ENCODE data around the gene GRPEL2. TPM values are rescaled to one million over a fixed set of nuclear protein-coding genes. Genes with fewer than 3 reads are reported as not detected.

GRPEL2 gene
- total RNA-seq, 1 experiment from 2014 or later = 47.3 TPM

- Histone ChIP-seq H4K20me1 (ENCODE audit: control insufficient read depth, insufficient read depth, insufficient read length) (no peaks in the 10 kb centered on the region), H4K5ac (ENCODE audit: insufficient read length, low read depth, low read length) (no peak overlapping the region), H2BK15ac (ENCODE audit: low read depth, low read length) (no peak overlapping the region), H3K79me2 (ENCODE audit: insufficient read depth, low read length) (no peaks in the 10 kb centered on the region), H3K4me1 (ENCODE audit: insufficient read depth, low read length) (no peaks in the 10 kb centered on the region), H4K91ac (ENCODE audit: insufficient read length, low read depth, low read length) (no peak overlapping the region), H3K4me2 (ENCODE audit: insufficient read depth, insufficient read length, low read length) (no peak overlapping the region), H2BK12ac (ENCODE audit: insufficient read length, low read depth, low read length) (no peak overlapping the region), H2AK5ac (ENCODE audit: insufficient read length, low read length) (no peak overlapping the region), H3K27ac (ENCODE audit: insufficient read length, low read depth, low read length) (no peak overlapping the region), H3K18ac (ENCODE audit: insufficient read length, low read depth, low read length) (no peak overlapping the region), H3K9ac (ENCODE audit: extremely low read depth, insufficient read length, low read length) (no peak overlapping the region), H2BK120ac (ENCODE audit: low read depth, low read length, poor library complexity, severe bottlenecking) (no peak overlapping the region), H3K9me3 (ENCODE audit: control insufficient read depth, low read depth, low read length) (no peaks in the 10 kb centered on the region), H2AFZ (ENCODE audit: low read length) (no peak overlapping the region), H3K27me3 (ENCODE audit: insufficient read depth, low read length) (no peaks in the 10 kb centered on the region; the same call in 1 of the 2 replicates), H3K4ac (ENCODE audit: low read depth, low read length) (no peak overlapping the region), H2BK20ac (ENCODE audit: low read depth, low read length, poor library complexity, severe bottlenecking) (no peak overlapping the region), H2BK5ac (ENCODE audit: insufficient read length, low read length) (no peak overlapping the region), H4K8ac (replicated peaks; ENCODE audit: insufficient read length, low read depth, low read length) (no peak overlapping the region), H3K79me1 (ENCODE audit: insufficient read depth, low read depth, low read length, poor library complexity, severe bottlenecking) (no peaks in the 10 kb centered on the region), H3T11ph (ENCODE audit: low read length) (no peak overlapping the region), H3K56ac (ENCODE audit: insufficient read length, low read depth, low read length) (no peak overlapping the region), H3K23ac (ENCODE audit: insufficient read length, low read depth, low read length) (no peak overlapping the region), H3K14ac (ENCODE audit: insufficient read depth, low read length) (no peak overlapping the region), H3K23me2 (ENCODE audit: insufficient read length, low read depth, low read length, poor library complexity, severe bottlenecking) (peaks cover 3% of the 10 kb centered on the region)
- H3K9me3 Mint-ChIP-seq = no peaks in the 10 kb centered on the region
- peaks cover 6 to 8% of the 10 kb centered on the region in 2 experiments for H3K4me1 Mint-ChIP-seq
- TF ChIP-seq CTCF (conservative IDR thresholded peaks at IDR 0.05) = no peak
- peak; percentile 49 for DNase-seq
- no peaks in the 10 kb centered on the region; the same call in 1 of the 2 replicates for H3K27me3 Mint-ChIP-seq (ENCODE audit: low read depth)
- WGBS (ENCODE audit: extremely low coverage, insufficient read length, low lambda C conversion rate) = no CpG with 5 or more reads among the region's 12 CpGs
- H3K36me3 Mint-ChIP-seq (ENCODE audit: insufficient read depth in 1 of 3, low read depth in 3 of 3) = no peaks in the 10 kb centered on the region
- H3K27ac Mint-ChIP-seq = no peak overlapping the region
- H3K4me3 Mint-ChIP-seq = no peak overlapping the region
These were observed 22.8 kb upstream of the GRPEL2 start for GRCh38 chr5:149322518-149322917.

Measured in H9 (cell line).